ENCODE results near the gene OSTN. TPM values are rescaled to one million over a fixed set of nuclear protein-coding genes. Genes with fewer than 3 reads are reported as not detected.

OSTN gene
- total and polyA plus RNA-seq, 9 of the 15 experiments (the other 6 are each of a cell fraction or from before 2014, with no cell fraction given), result not detected

- no peak for TF ChIP-seq CTCFL (IDR thresholded peaks at IDR 0.05; ENCODE audit: borderline replicate concordance, insufficient read depth, low read depth, low read length, poor library complexity, severe bottlenecking)
- TF ChIP-seq ZBTB26 (CRISPR knock-in tag; IDR thresholded peaks at IDR 0.05), result no peak
- TF ChIP-seq YY1 (IDR thresholded peaks at IDR 0.05; ENCODE audit: borderline replicate concordance in 1 of 3, control insufficient read depth in 1 of 3, extremely low read depth in 1 of 3, insufficient read depth in 3 of 3, insufficient read length in 1 of 3, insufficient replicate concordance in 2 of 3, low read depth in 1 of 3, low read length in 2 of 3), result no peak
These were observed 61.6 kb downstream of the OSTN start (continued) for GRCh38 chr3:191260431-191261303.

GRCh38 chr3:191261304-191261638, 62.2 kb downstream of the OSTN start:
- CTCF ChIA-PET (ENCODE audit: low intra/inter-chr PET ratio), result no interaction called here
- H2AFZ ChIP-seq (ENCODE audit: low read depth, low read length), result no peak overlapping the region
- TF ChIP-seq XRCC5 (IDR thresholded peaks at IDR 0.05; ENCODE audit: low read depth, low read length), result no peak
- no peak for TF ChIP-seq SREBF2 (CRISPR knock-in tag; IDR thresholded peaks at IDR 0.05)
- TF ChIP-seq ZNF318 (IDR thresholded peaks at IDR 0.05; ENCODE audit: borderline replicate concordance in 1 of 2, low read depth in 1 of 2), result no peak

More at GRCh38 chr3:191261304-191261638, 62.2 kb downstream of the OSTN start:
- FAIRE-seq (no peak), DNase-seq (ENCODE audit: extremely low read depth in 1 of 4, low spot score in 3 of 4) (no peak), ATAC-seq (no peak)
- in situ Hi-C loops (cut with MboI), result no loop called here
- POLR2A ChIA-PET, result interaction anchor here (0.8 kb wide), 1 partner anchor 26 kb away, joined by 3 read pairs; no protein-coding TSS in a partner anchor
- intact Hi-C loops (cut with micrococcal nuclease), result no loop called here
- Histone ChIP-seq H3K36me3 (ENCODE audit: control insufficient read depth, insufficient read depth, low read length) (no peaks in the 10 kb centered on the region), H3K4me2 (ENCODE audit: insufficient read depth, low read length) (no peak overlapping the region), H3K27ac (ENCODE audit: extremely low read depth, low read depth, low read length) (no peak overlapping the region), H3K9ac (ENCODE audit: insufficient read depth in 1 of 2, low read depth in 2 of 2, low read length in 2 of 2) (no peak overlapping the region), H3K4me1 (replicated peaks in 1 of 2; ENCODE audit: control insufficient read depth in 2 of 2, insufficient read depth in 2 of 2, low read length in 2 of 2) (no peaks in the 10 kb centered on the region), H4K20me1 (replicated peaks; ENCODE audit: control insufficient read depth, insufficient read depth, low read length) (no peaks in the 10 kb centered on the region), H3K79me2 (ENCODE audit: control insufficient read depth, insufficient read depth, low read length) (no peaks in the 10 kb centered on the region), H3K4me3 (no peak overlapping the region), H3K9me3 (replicated peaks; ENCODE audit: control insufficient read depth, insufficient read depth, low read depth, low read length) (no peaks in the 10 kb centered on the region), H3K9me1 (ENCODE audit: control insufficient read depth, insufficient read depth, low read length) (no peaks in the 10 kb centered on the region), H3K27me3 (ENCODE audit: control insufficient read depth in 2 of 2, insufficient read depth in 2 of 2, low read length in 2 of 2) (peaks cover 0 to 5% of the 10 kb centered on the region in 2 experiments; a peak in 2 of 5 replicates)
- BruUV-seq (replicated peaks), result no TSS peak

All from K562 (cell line).